Stimulated activated naive CD4-positive, alpha-beta T cell (primary cell): ENCODE results near the gene CELSR2.
"Not testable (repeated sequence)": the region's sequence is repeated elsewhere in the genome, so short reads cannot be mapped to it uniquely, and the experiment has no call there.

ENCODE experiments used
- DNase-seq, 6 experiments: peaks; one replicate each; lab custom pipeline; 2025; lab: John Stamatoyannopoulos, UW

The CELSR2 gene

GRCh38 chr1:109248797-109249629 lies at the start of gene CELSR2:
TSS of gene CELSR2 (plus strand) at chr1:109249539. CDS start at chr1:109250080, 541 bp downstream.
- DNase-seq = peak; percentile 30 to 64 (median 54)

GRCh38 chr1:109199710-109200109 lies 49.6 kb upstream of the CELSR2 start:
- peak in 2 of 6 experiments; percentile 21 to 25 for DNase-seq

GRCh38 chr1:109201123-109201703 lies 48.1 kb upstream of the CELSR2 start:
- peak in 2 of 6 experiments; percentile 4 to 5 for DNase-seq

GRCh38 chr1:109204484-109204883 lies 44.9 kb upstream of the CELSR2 start:
- no peak for DNase-seq

GRCh38 chr1:109206339-109206738 lies 43.0 kb upstream of the CELSR2 start:
- no peak for DNase-seq

- DNase-seq = no peak
Observed at GRCh38 chr1:109207467-109208103, 41.8 kb upstream of the CELSR2 start.

- DNase-seq = no peak
Observed at GRCh38 chr1:109208394-109208793, 40.9 kb upstream of the CELSR2 start.

GRCh38 chr1:109208836-109209463 lies 40.4 kb upstream of the CELSR2 start:
- no peak for DNase-seq

- DNase-seq = no peak
Observed at GRCh38 chr1:109210058-109210457, 39.3 kb upstream of the CELSR2 start.

- DNase-seq = no peak
Observed at GRCh38 chr1:109213345-109213823, 36.0 kb upstream of the CELSR2 start.

GRCh38 chr1:109213824-109214693 lies 35.3 kb upstream of the CELSR2 start, which contains the start of gene SARS1:
TSS of gene SARS1 (plus strand) at chr1:109213918. CDS start at chr1:109213993, 75 bp downstream.
- peak; percentile 81 to 97 (median 88) for DNase-seq

- DNase-seq = no peak
Observed at GRCh38 chr1:109214695-109215623, 34.4 kb upstream of the CELSR2 start.

GRCh38 chr1:109216662-109217061 lies 32.7 kb upstream of the CELSR2 start:
- DNase-seq = no peak

- no peak for DNase-seq
Observed at GRCh38 chr1:109218516-109218915, 30.8 kb upstream of the CELSR2 start.

GRCh38 chr1:109221201-109221600 lies 28.1 kb upstream of the CELSR2 start:
- DNase-seq = not testable (repeated sequence)

- DNase-seq = no peak
Observed at GRCh38 chr1:109225308-109225707, 24.0 kb upstream of the CELSR2 start.

GRCh38 chr1:109225711-109226445 lies 23.5 kb upstream of the CELSR2 start:
- no peak for DNase-seq

GRCh38 chr1:109228167-109228566 lies 21.2 kb upstream of the CELSR2 start:
- DNase-seq = no peak

GRCh38 chr1:109229531-109230127 lies 19.7 kb upstream of the CELSR2 start:
- DNase-seq = no peak
